Activated CD8-positive, alpha-beta memory T cell treated with anti-CD3 and anti-CD28 coated beads, Interleukin-2, amount 50 U/mL, for 24 hours (primary cell): ENCODE results near the gene BAIAP2.

Experiments used
- DNase-seq: peaks from one replicate; pipeline ENCODE4 v3.0.0-alpha.2; 2020; ENCODE audit errors: extremely low read depth

Gene BAIAP2

DNA sequence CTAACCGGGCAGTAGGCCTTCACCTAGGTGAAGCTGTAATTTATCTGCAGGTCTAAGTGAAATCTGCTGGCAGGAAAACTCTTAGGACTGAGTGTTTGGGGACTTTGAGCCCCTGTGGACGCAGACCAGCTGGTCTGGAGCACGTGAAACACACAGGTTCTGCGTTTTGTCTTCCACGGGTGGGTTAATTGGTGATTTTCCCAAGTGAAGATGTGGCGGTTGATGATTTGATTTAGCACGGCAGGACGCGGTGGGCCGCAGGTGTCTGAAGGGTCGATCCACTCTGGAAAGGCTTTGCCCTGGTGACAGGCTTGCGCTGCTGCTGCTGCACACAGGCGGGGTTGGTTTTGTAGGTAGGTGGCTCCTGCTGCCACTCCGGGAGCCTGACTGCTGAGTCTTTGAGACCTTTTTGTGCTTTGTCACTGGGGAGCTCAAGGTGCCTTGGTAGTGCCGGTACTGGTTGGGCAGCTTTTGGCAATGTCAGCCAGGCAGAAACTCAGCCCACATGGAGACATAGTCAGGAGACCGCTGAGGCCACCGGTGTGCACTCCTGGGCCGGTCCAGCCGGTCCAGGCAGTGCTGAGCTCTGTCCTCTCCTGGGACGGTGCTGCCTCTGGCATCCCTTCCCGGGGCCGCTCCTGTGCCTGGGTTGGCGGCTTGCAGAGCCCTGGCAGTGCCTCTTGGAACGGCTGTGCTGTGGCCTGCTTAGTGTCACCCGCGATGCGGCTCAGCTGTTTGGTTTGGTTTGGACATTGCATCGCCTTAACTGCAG, 2.3 kb downstream of the BAIAP2 start:
- no peak for DNase-seq

- DNase-seq = no peak
Observed at GRCh38 chr17:81037798-81038733, 3.1 kb downstream of the BAIAP2 start.

DNA sequence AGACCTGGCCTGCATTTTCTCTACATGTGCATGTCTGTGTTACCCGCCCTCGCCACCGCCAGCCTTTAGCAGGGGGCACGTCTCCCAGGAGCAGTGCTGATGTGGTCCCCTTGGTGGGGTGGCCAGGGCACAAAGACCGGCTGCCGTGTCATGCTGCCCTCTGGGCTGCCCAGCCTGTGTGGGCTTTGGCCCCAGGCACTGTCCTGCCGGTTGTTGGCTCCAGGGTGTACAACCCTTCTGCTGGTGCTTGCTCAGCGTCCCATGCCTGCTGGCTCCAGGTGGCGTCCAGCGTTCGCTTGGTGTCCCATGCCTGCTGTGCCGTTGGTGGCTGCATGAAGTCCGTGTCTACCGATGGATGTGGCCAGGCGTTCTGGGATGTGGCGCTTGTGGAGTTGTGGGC, 4.1 kb downstream of the BAIAP2 start:
- DNase-seq = no peak

DNA sequence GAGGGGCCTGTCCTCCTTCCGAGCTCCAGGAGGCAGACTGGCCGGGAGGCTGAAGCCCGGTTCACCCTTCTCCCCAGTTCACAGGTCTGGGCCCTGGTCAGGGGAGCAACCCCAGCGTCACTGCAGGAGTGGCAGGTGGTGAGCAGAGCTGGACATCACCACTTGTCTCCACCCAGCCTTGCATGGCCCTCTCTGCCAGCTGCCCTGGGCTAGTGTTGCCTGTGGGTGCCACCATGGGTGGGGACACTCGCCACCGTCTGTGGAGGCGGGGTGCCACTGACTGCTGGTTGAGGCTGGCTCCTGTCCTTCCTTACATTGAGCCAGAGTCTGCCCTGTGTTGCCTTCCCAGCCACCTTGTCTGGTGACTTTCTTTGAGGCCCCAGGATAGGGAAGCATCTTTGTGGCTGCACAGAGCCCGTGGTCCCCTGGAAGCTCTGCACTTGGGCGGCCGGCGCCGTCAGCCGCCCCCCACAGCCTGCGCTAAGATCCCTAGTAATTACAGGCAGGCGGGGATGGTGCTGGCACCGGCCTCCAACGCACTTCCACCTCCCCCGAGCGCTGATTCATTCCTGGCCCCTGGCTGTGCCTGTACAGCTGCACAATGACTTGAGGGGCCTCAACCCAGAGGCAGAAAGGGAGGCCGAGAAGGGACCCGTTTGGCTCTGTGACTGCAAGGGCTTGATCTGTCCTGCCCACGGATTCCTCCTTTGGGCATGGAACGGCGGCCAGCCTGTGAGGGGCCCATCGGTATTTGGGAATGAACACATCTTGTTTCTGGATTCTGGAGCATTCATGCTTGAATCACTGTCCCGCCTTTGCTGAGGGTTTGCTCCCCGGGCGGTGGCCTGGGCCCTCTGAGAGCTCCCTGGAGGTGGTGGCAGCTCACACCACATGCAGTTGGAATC, 5.2 kb downstream of the BAIAP2 start:
- no peak for DNase-seq

GRCh38 chr17:81040791-81041337, 5.9 kb downstream of the BAIAP2 start:
- DNase-seq = no peak

DNA sequence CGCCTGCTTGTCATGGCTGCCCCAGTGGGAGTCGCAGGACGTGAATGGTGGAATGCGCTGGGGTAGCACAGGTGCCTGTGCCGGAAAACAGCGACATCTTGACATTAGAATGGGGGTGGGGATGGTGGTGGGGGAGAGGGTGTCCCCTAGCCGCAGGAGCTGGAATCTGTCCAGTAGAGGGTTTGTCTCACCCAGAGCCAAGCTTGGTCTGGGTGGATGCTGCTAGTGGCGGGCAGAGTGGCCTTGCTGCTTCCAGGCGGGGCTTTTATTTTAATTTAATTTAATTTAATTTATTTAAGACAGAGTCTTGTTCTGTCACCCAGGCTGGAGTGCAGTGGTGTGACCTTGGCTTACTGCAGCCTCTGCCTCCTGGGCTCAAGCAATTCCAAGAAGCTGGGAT, 7.7 kb downstream of the BAIAP2 start:
- DNase-seq = no peak

DNA sequence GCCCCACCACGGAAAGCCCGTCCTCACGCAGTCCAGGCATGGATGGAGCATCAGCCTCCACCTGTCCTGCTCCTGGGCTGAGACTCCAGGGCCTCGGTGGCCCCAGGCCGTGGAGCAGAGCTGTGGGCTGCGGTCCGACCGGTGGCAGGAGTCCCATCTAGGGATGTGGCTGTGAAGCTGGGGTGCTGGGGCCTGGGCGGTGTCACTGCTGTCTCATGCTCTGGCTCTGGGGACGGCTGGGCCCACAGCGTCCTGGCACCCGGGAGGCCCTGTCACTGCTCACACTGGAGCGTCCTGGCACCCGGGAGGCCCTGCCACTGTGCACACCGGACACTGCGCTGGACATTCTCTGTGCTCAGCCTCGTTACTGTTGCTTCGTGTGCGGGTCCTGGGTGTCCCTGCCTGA, 8.4 kb downstream of the BAIAP2 start:
- no peak for DNase-seq

- DNase-seq = no peak
Observed at GRCh38 chr17:81043725-81044427, 8.9 kb downstream of the BAIAP2 start.

GRCh38 chr17:81044428-81044763, 9.4 kb downstream of the BAIAP2 start:
- DNase-seq = no peak

- DNase-seq = no peak
Observed at GRCh38 chr17:81044764-81045589, 10.0 kb downstream of the BAIAP2 start.

DNA sequence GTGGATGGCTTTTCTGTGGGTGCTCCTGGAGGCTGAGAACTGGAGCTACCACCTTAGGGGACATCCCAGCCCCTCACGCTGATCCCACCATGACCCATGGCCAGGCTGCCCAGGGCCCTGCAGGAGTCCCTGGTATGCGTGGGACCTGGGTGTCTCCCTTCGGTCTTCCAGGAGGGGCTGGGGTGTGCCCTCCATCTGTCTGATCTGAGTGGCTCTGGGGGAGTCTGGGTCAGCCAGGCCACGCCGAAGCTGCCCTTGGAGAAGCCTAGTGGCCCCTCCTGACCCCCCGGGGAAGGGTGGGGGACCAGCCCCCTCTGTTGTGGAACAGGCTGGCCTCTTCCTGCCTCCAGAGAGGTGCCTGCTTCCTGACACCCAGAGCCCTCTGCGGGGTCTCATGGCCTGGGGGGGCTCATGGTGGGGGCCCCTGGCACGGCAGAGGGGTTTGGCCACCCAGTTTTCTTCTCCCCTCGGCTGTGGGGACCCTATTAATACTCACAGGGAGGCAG, 10.7 kb downstream of the BAIAP2 start:
- no peak for DNase-seq

DNA sequence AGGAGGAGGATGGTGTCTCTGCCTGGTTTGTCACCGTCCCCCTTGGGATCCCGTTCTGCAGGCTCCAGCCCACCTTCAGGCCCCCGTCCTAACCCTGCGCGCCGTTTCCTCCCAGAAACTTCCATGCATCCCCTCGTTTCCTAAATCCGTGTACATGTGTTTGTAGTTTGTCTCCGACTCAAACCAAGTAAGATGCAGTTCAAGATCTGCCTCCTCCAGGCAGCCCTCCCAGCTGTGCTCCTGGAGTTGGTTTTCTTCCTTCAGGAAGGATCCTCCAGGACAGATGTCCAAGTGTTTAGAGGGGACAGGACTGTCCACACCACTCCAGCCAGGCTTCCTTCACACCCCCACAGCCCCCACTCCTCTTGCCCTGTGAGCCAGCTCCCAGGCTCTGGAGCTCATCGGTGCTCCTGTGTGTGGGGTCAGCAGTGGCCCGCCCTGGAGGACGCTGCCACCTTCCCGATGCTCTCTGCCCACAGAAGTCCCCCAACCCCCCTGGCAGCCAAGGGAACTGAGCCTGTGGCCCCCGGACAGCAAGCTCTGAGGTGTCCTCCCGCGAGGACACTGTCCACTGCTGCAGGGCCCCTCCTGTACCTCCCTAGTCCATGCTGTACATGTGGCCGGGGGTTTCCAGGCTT, 11.3 kb downstream of the BAIAP2 start:
- DNase-seq = no peak

- no peak for DNase-seq
Observed at GRCh38 chr17:81046770-81047359, 11.9 kb downstream of the BAIAP2 start.

DNA sequence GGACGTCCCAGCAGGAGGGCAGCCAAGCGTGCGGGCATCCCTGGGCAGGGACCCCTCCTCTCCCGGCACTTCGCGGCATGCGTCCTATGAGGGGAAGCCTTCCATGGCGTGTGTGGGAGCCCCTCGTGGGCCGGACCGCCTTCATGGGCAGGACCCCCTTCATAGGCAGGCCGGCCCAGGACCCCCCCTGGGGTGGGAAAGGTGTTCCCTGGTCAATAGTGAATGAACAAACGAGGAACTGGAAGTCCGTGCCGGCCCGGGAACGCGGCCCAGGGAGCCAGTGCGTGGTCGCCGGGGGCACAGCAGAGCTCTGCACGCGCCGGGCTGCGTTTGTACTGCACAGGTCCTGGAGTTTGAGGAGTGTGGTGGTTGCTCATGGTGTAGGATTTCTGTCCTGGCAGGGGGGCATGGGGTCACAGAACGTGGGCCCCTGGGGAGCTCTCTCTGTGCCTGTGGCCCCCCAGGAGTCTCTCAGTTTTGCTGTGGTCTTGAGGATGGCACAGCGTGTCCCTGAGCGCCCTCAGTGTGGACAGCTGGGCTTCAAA, 13.9 kb downstream of the BAIAP2 start:
- DNase-seq = no peak

GRCh38 chr17:81049372-81049911, 14.5 kb downstream of the BAIAP2 start:
- no peak for DNase-seq

DNA sequence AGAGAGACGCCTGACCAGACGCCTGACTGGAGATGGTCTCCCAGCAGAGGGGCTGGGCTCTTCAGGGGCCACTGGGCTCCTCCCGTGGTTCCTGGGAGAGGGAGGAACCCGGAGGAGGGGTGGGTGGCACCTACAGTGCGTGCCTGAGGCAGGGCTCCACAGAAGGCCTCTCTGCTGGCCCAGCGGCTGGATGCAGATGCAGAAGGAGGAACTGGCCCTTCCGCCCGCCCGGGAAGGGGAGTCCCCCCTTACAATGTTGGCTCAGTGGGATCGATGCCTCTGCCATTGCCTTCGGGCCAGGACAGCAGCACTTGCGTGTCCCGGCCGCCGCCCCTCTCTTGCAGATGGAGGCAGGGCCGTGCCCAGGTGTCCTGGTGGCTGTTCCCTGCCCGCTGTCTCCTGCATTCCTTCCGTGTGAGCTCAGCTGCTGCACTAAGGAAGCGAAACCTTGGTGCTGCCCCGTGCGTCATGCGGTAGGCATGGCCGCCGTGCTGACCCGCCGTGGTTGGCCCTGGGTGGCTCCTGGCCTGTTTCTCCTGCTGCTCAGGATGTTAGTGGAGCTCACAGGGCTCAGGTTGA, 15.1 kb downstream of the BAIAP2 start:
- DNase-seq = no peak

DNA sequence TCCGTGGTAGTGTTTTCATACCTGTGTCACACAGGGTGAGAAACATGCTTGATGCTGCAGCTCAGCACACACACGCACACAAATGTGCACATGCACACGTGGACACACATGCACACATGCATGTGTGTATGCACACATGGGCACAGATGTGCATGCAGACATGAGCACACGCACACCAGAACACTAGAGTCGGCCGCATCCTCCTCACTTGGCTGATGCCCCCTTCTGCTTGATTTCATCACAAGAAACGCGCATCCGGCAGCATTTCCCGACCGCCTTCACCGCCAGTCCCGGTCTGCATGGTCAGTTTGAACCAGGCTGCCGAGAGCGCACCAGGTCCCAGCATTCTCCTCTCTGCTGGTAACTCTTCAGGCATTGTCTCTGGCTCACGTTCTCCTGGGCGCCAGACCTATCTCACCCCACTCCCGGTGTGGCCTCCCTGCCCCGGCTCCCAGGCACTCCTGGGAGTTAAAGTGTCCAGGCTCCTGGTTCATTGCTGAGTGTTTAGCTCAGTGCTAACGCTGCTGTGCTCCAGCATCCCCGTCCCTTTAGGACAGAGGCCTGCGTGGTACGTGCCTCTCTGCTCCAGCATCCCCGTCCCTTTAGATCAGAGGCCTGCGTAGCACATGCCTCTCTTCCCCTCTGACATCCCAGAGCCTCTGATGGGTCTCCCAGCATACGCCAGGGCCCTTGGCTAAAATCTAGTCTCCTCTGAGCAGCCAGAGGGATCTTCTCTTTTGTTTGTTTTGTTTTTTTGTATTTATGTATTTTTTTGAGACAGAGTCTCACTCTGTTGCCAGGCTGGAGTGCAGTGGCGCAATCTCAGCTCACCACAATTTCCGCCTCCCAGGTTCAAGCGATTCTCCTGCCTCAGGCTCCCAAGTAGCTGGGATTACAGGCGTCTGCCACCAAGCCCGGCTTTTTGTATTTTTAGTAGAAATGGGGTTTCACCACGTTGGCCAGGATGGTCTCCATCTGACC, 16.0 kb downstream of the BAIAP2 start:
- DNase-seq = no peak
